DOHH2 (cell line): ENCODE results near the gene POLA1.

ENCODE experiments used
- H3F3A ChIP-seq: fragments of 200-600 bp; sonication (generic), shearing (Covaris generic); 2 replicates; pipeline ENCODE4 v1.6.0; 2016; ENCODE audit warnings: antibody characterized with exemption, mild to moderate bottlenecking; ENCODE audit not compliant: control insufficient read depth, insufficient read depth
- H3K27ac ChIP-seq: fragments of 200-600 bp; sonication (generic); 2 replicates; pipeline ENCODE4 v1.5.1; 2014; ENCODE audit warnings: low read depth, mild to moderate bottlenecking, low read length, moderate library complexity
- H3K27me3 ChIP-seq: fragments of 200-600 bp; sonication (generic); 2 replicates; pipeline ENCODE4 v1.6.1; 2014; ENCODE audit warnings: mild to moderate bottlenecking, low read length, mixed read lengths; ENCODE audit not compliant: control insufficient read depth
- H3K36me3 ChIP-seq: fragments of 200-600 bp; sonication (generic); 2 replicates; pipeline ENCODE4 v1.6.1; 2014; ENCODE audit warnings: mild to moderate bottlenecking, low read length, moderate library complexity, mixed read lengths; ENCODE audit not compliant: control insufficient read depth
- H3K4me1 ChIP-seq: fragments of 200-600 bp; sonication (generic); 2 replicates; pipeline ENCODE4 v1.6.1; 2014; ENCODE audit warnings: mild to moderate bottlenecking, low read length, mixed read lengths; ENCODE audit not compliant: control insufficient read depth
- H3K4me2 ChIP-seq: fragments of 200-600 bp; sonication (generic); 2 replicates; pipeline ENCODE4 v1.6.0; 2014; ENCODE audit warnings: mild to moderate bottlenecking, low read length, moderate library complexity
- H3K4me3 ChIP-seq: fragments of 200-600 bp; sonication (generic); 2 replicates; pipeline ENCODE4 v1.5.1; 2014; ENCODE audit warnings: mild to moderate bottlenecking, low read length, mixed read lengths
- H3K79me2 ChIP-seq: fragments of 200-600 bp; sonication (generic); 2 replicates; pipeline ENCODE4 v1.6.1; 2014; ENCODE audit warnings: mild to moderate bottlenecking, low read length, mixed read lengths; ENCODE audit not compliant: control insufficient read depth
- H3K9me2 ChIP-seq: fragments of 200-600 bp; sonication (generic); replicated peaks from 2 replicates; pipeline ENCODE4 v1.6.1; 2014; ENCODE audit warnings: mild to moderate bottlenecking, low read length, mixed read lengths; ENCODE audit not compliant: control insufficient read depth
- H3K9me3 ChIP-seq: fragments of 200-600 bp; sonication (generic); 2 replicates; pipeline ENCODE4 v1.6.1; 2014; ENCODE audit warnings: antibody characterized with exemption, low read length, mixed read lengths; ENCODE audit not compliant: control insufficient read depth, insufficient read depth
- H4K20me1 ChIP-seq: fragments of 200-600 bp; sonication (generic); 2 replicates; pipeline ENCODE4 v1.6.0; 2014; ENCODE audit warnings: low read depth, mild to moderate bottlenecking, antibody characterized with exemption, low read length, moderate library complexity; ENCODE audit not compliant: control insufficient read depth, insufficient read depth
- EZH2phosphoT487 ChIP-seq: fragments of 200-600 bp; sonication (generic); IDR thresholded peaks from 2 replicates; pipeline ENCODE4 v1.6.1; 2017; ENCODE audit warnings: borderline replicate concordance, mild to moderate bottlenecking, antibody characterized with exemption, low read length, moderate library complexity, mixed read lengths

POLA1 gene

GRCh38 chrX:25043192-25043591 lies 349.5 kb downstream of the POLA1 start:
- Histone ChIP-seq H3K9me3 (no peaks in the 10 kb centered on the region), H3K4me3 (no peak overlapping the region), H3K36me3 (no peaks in the 10 kb centered on the region), H3K9me2 (no peaks in the 10 kb centered on the region), H3K27ac (no peak overlapping the region), H4K20me1 (no peaks in the 10 kb centered on the region), H3F3A (no peaks in the 10 kb centered on the region), H3K79me2 (no peaks in the 10 kb centered on the region), H3K27me3 (no peaks in the 10 kb centered on the region), H3K4me1 (no peaks in the 10 kb centered on the region), H3K4me2 (no peak overlapping the region)
- TF ChIP-seq EZH2phosphoT487: no peak
